Muscle of back (tissue), 11 donors: ENCODE results near the gene SNTG2. TPM values are rescaled to one million over a fixed set of nuclear protein-coding genes. Genes with fewer than 3 reads are reported as not detected.
A peak's percentile ranks its signal among the peaks of the same experiment; 100 is the strongest.

Experiments
- DNase-seq, 3 donors: peaks; one replicate each; pipeline versions ENCODE4 v3.0.0 to v3.0.0-alpha.2; 2013
- polyA plus RNA-seq, 10 donors: library from polyadenylated mRNA; unstranded; fragments of 120-200 nt; gene quantifications; one replicate each; pipeline ENCODE4 v1.2.1, GENCODE V29; 2013; ENCODE audit not compliant: insufficient read length in 10 of 10

The SNTG2 gene
- polyA plus RNA-seq, 10 donors: 0.16 to 0.62 (median 0.45) TPM; not detected in 2

- DNase-seq: no peak
These were observed 37.1 kb downstream of the SNTG2 start for GRCh38 chr2:987789-988188.

GRCh38 chr2:989781-990467, 39.3 kb downstream of the SNTG2 start:
- no peak for DNase-seq

GRCh38 chr2:990970-991369, 40.3 kb downstream of the SNTG2 start:
- no peak for DNase-seq

GRCh38 chr2:1002350-1002749, 51.7 kb downstream of the SNTG2 start:
- DNase-seq: no peak

DNA sequence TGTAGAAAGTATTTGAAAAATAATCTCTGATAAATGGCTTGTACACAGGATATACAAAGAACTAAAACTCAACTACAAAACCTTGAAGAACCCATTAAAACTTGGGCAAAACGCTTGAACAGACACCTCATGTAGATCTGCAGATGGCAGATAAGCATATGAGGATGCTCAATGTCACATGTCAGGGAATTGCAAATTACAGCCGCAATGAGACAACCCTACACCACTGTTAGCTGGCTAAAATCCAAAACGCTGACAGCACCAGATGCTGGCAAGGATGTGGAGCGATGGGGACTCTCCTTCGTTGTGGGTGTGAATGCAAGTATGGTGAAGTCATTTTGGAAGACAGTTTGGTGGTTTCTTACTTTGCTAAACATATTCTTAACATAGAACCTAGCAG, 53.7 kb downstream of the SNTG2 start:
- DNase-seq: no peak

- DNase-seq: peak in 1 of 3 donors; percentile 10
These were observed 59.8 kb downstream of the SNTG2 start for GRCh38 chr2:1010415-1010930.

DNA sequence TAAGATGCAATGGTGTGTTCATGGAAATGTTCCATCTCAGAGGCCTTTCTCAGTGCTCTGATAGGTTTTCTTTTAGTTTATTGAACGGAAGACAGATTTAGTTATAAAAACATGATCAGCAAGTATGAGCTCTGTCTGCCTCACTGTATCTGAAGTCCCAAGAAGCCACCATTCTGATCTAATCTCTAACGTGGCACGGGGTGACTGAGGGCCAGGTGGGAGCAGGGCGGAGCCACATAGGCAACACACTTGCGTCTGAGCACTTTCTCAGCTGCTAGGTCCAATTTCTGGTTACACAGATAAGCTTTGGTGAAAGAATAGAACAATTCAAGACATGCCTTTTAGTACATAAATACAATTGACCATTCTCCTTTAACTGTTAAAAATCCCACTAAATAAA, 60.4 kb downstream of the SNTG2 start:
- no peak for DNase-seq

GRCh38 chr2:1011985-1012384, 61.3 kb downstream of the SNTG2 start:
- DNase-seq: no peak

DNA sequence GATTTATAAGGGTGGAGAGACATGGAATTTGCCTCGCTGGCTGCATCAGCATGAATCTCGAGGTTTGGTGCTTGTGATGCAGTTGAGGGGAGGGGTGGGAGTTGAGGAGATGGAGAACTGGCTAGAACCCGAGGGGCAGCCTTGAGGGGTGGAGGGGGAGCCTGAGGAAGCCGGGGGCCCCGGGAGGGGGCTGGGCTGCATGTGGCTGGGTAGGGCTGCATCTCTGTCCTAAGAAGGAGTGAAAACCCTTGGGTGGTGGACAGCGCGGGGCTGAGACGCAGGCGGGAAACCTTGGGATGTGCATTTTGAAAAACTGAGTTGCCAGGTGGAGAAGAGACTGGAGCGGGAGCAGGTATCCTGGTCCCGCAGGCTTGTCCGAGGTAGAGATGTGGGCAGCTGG, 64.2 kb downstream of the SNTG2 start:
- no peak for DNase-seq

DNA sequence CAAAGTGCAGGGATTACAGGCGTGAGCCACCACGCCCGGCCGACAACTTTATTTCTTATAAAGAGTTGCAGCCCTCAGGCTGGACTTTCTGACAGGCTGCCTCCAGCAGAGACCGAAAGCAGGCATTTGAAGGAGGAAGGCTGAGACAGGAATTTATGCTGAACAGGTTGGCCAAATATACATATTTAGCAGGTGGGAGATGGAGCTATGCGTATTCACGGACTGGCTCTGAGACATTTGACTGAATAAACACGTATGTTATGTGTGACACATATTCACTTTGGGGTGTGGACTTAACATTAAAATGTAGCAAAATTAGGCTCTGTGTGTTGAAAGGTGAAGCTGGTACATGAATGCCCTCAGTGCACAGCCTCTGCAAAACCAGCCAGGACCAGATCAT, 65.9 kb downstream of the SNTG2 start:
- no peak for DNase-seq

DNA sequence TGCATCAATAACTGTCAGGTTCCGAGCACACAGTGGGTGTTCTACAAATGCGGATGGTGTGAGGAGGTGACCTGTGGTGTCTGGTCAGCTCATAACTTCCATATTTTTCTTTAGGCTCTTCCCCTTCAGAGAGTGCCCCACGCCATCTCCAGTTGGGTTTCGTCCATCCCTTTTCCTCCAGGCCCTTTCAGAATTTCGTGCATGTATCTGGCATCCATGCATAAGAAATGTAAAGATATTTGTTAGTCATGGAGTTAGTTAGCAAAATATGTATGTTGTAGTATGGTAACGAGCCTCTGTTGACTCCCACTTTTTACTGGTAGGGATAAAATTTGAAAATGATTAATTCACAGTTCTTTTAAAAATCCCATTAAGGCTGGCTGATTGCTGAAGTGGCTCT, 67.2 kb downstream of the SNTG2 start:
- no peak for DNase-seq

GRCh38 chr2:1020206-1020605, 69.6 kb downstream of the SNTG2 start:
- no peak for DNase-seq

DNA sequence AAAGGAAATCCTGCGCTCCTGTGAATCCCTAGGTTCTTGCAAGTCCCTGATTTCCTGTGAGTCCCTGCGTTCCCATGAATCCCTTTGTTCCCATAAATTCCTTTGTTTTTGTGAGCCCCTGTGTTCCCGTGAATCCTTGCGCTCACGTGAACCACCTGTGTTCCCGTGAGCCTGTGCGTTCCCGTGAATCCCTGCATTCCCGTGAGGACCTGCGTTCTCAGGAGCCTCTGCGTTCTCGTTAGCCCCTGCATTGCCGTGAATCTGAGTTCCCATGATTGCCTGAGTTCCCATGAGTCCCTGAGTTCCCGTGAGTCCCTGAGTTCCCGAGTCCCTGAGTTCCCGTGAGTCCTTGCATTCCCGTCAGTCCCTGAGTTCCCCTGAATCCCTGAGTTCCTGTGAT, 71.5 kb downstream of the SNTG2 start:
- no peak for DNase-seq

GRCh38 chr2:1024981-1025380, 74.3 kb downstream of the SNTG2 start:
- DNase-seq: peak in 1 of 3 donors; percentile 20

DNA sequence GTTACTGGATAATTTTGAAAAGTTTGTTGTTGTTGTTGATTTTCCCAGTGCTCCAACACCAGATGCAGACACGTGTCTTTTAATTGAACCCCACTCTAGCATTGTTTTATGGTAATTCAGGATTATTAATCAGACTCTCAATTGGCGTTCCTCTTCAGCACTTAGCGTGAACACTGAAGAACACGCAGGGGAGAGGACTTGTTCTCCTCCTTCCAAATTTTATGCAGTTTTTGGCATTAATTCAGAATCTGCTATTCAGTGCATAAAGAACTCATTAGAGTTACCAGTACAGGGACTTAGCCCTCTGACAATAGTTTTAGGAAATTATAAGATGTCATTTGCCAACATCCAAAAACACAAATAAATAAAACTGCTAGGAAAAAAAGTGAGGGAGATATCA, 75.5 kb downstream of the SNTG2 start:
- peak in 2 of 3 donors; percentile 22 to 51 for DNase-seq

DNA sequence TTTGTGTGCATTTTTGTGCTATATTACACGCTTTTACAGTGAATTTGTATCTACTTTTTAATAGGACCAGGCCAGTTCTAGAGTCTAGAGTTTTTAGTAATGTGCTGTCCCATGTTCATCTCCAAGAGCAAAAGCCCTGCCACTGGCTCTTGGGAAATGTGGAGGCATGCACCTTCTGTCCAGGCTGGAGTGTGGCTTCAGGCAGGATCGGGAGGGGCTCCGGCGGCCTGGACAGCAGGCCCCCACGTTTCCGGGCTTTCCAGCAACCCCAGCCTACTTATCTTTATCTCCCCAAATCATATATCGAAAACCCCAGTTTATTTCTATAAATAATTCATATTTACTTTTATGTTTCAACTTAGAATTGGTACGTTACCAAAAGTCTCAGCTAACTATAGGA, 78.2 kb downstream of the SNTG2 start:
- DNase-seq: no peak

- no peak for DNase-seq
These were observed 81.4 kb downstream of the SNTG2 start for GRCh38 chr2:1032030-1032429.

- DNase-seq: no peak
These were observed 82.4 kb downstream of the SNTG2 start for GRCh38 chr2:1033069-1033468.

DNA sequence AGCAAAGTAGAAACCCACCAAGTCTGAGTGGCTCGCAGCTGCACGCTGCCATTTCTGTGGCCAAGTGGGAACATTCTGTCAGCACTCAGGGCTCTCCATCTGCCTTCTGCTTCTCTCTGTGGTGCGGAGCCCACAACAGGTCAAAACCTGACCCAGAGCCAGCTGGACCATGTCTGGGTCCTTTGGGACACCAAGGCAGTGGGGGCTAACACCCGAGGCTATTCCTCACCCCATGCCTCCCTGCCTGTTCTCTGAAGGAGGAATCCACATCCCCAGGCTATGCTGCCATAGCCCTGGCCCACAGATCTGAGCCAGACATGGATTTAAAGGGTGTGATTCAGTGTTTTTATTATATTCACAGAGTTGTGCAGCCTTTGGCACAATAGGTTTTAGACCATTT, 86.4 kb downstream of the SNTG2 start:
- DNase-seq: no peak

DNA sequence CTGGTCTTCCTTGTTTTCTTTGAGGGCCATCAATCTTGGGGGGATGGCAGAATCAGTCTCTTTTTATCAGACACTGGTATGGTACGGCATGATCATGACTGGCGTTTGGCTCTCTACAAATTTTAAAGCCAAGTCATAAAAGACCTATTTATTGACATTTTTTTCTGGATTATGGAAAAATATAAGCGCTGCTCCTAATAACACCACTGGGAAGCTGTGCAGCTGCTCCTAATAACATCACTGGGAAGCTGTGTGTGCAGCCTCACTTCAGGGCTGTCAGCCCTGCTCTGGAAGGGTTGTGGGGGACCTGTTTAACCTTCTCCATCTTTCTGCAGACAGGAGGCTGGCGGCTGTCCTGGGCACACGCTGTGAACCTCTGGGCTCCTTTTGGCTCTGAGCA, 88.9 kb downstream of the SNTG2 start:
- DNase-seq: no peak

- DNase-seq: no peak
These were observed 90.6 kb downstream of the SNTG2 start for GRCh38 chr2:1041012-1041805.

DNA sequence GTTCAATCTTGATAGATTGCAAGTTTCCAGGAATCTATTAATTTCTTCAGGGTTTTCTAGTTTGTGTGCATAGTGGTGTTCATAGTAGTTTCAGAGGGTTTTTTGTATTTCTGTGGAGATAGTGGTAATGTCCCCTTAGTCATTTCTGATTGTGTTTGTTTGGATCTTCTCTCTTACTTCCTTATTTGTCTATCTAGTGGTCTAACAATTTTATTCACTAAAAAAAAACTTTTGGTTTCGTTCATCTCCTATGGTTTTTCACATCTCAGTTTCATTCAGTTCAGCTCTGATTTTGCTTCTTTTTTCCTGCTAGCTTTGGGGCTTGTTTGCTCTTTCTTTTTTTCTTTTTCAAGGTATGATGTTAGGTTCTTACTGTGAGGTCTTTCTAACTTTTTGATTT, 94.5 kb downstream of the SNTG2 start:
- DNase-seq: no peak

- no peak for DNase-seq
These were observed 95.4 kb downstream of the SNTG2 start for GRCh38 chr2:1046067-1046466.
